ENCODE data around the gene GNAQ. TPM values are rescaled to one million over a fixed set of nuclear protein-coding genes. Genes with fewer than 3 reads are reported as not detected.

Gene GNAQ
- total RNA-seq, 3 donors from 2014 or later (not counting 1 experiment from before 2014, with no cell fraction given) = 17.8 to 51.6 (median 24.5) TPM

- H3K36me3 ChIP-seq (ENCODE audit: control insufficient read depth, insufficient read depth, low read length) = peaks cover 4% of the 10 kb centered on the region
- Mint-ChIP-seq H3K4me3 (no peak overlapping the region), H3K36me3 (no peaks in the 10 kb centered on the region), H3K27ac (no peak overlapping the region), H3K27me3 (ENCODE audit: low read depth in 2 of 2) (no peaks in the 10 kb centered on the region), H3K4me1 (peaks cover 5 to 16% of the 10 kb centered on the region in 2 donors), H3K9me3 (no peaks in the 10 kb centered on the region)
- DNase-seq (no peak), ATAC-seq (no peak)
- no peak overlapping the region for H3K27ac ChIP-seq (ENCODE audit: low read length)
- no peak for TF ChIP-seq CTCF (IDR thresholded peaks at IDR 0.05)
- H3K4me1 ChIP-seq (ENCODE audit: control insufficient read depth, insufficient read depth, low read length) = no peaks in the 10 kb centered on the region
- H3K4me3 ChIP-seq (ENCODE audit: low read length) = no peak overlapping the region
- H3K9me3 ChIP-seq (ENCODE audit: control insufficient read depth, insufficient read depth, low read length) = no peaks in the 10 kb centered on the region
- intact Hi-C loops (cut with micrococcal nuclease) = no loop called here
- no peaks in the 10 kb centered on the region for H3K27me3 ChIP-seq (ENCODE audit: control insufficient read depth, insufficient read depth, low read length)
- WGBS (ENCODE audit: insufficient coverage) = no CpG with 5 or more reads among the region's 1 CpG
Observed at GRCh38 chr9:77810047-77810446, 221.6 kb downstream of the GNAQ start.

GRCh38 chr9:77809552-77809951, 222.1 kb downstream of the GNAQ start:
- no peak for DNase-seq
- no peaks in the 10 kb centered on the region for H3K9me3 ChIP-seq (ENCODE audit: control insufficient read depth, insufficient read depth, low read length)
- Mint-ChIP-seq H3K36me3 (no peaks in the 10 kb centered on the region), H3K4me3 (no peak overlapping the region), H3K27me3 (ENCODE audit: low read depth in 2 of 2) (no peaks in the 10 kb centered on the region), H3K27ac (no peak overlapping the region), H3K4me1 (peaks cover 5 to 16% of the 10 kb centered on the region in 2 donors), H3K9me3 (no peaks in the 10 kb centered on the region)
- H3K27ac ChIP-seq (ENCODE audit: low read length) = no peak overlapping the region
- intact Hi-C loops (cut with micrococcal nuclease) = no loop called here
- H3K27me3 ChIP-seq (ENCODE audit: control insufficient read depth, insufficient read depth, low read length) = no peaks in the 10 kb centered on the region
- peaks cover 4% of the 10 kb centered on the region for H3K36me3 ChIP-seq (ENCODE audit: control insufficient read depth, insufficient read depth, low read length)
- H3K4me3 ChIP-seq (ENCODE audit: low read length) = no peak overlapping the region
- no peak for ATAC-seq
- H3K4me1 ChIP-seq (ENCODE audit: control insufficient read depth, insufficient read depth, low read length) = no peaks in the 10 kb centered on the region
- TF ChIP-seq CTCF (IDR thresholded peaks at IDR 0.05) = no peak
- WGBS (ENCODE audit: insufficient coverage) = no CpG with 5 or more reads among the region's 1 CpG

GRCh38 chr9:77808751-77809081, 222.9 kb downstream of the GNAQ start:
- DNase-seq = no peak
- ATAC-seq = no peak
- H3K9me3 Mint-ChIP-seq = no peaks in the 10 kb centered on the region
- H3K36me3 Mint-ChIP-seq = no peaks in the 10 kb centered on the region
- peaks cover 4% of the 10 kb centered on the region for H3K36me3 ChIP-seq (ENCODE audit: control insufficient read depth, insufficient read depth, low read length)
- no peaks in the 10 kb centered on the region for H3K27me3 Mint-ChIP-seq (ENCODE audit: low read depth in 2 of 2)
- no peak overlapping the region for H3K4me3 Mint-ChIP-seq
- no peak overlapping the region for H3K27ac Mint-ChIP-seq
- H3K27ac ChIP-seq (ENCODE audit: low read length) = no peak overlapping the region
- peaks cover 5 to 16% of the 10 kb centered on the region in 2 donors for H3K4me1 Mint-ChIP-seq
- no peaks in the 10 kb centered on the region for H3K9me3 ChIP-seq (ENCODE audit: control insufficient read depth, insufficient read depth, low read length)
- H3K27me3 ChIP-seq (ENCODE audit: control insufficient read depth, insufficient read depth, low read length) = no peaks in the 10 kb centered on the region
- WGBS (ENCODE audit: insufficient coverage) = 100% methylated on average over 2 of the region's 2 CpGs
- intact Hi-C loops (cut with micrococcal nuclease) = no loop called here
- no peak overlapping the region for H3K4me3 ChIP-seq (ENCODE audit: low read length)
- no peaks in the 10 kb centered on the region for H3K4me1 ChIP-seq (ENCODE audit: control insufficient read depth, insufficient read depth, low read length)
- no peak for TF ChIP-seq CTCF (IDR thresholded peaks at IDR 0.05)

Data from natural killer cell (primary cell).